ENCODE data around the gene ZBTB2.

The ZBTB2 gene, protein sequence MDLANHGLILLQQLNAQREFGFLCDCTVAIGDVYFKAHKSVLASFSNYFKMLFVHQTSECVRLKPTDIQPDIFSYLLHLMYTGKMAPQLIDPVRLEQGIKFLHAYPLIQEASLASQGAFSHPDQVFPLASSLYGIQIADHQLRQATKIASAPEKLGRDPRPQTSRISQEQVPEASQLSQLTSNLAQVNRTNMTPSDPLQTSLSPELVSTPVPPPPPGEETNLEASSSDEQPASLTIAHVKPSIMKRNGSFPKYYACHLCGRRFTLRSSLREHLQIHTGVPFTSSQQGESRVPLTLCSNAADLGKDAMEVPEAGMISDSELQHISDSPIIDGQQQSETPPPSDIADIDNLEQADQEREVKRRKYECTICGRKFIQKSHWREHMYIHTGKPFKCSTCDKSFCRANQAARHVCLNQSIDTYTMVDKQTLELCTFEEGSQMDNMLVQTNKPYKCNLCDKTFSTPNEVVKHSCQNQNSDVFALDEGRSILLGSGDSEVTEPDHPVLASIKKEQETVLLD

DNA sequence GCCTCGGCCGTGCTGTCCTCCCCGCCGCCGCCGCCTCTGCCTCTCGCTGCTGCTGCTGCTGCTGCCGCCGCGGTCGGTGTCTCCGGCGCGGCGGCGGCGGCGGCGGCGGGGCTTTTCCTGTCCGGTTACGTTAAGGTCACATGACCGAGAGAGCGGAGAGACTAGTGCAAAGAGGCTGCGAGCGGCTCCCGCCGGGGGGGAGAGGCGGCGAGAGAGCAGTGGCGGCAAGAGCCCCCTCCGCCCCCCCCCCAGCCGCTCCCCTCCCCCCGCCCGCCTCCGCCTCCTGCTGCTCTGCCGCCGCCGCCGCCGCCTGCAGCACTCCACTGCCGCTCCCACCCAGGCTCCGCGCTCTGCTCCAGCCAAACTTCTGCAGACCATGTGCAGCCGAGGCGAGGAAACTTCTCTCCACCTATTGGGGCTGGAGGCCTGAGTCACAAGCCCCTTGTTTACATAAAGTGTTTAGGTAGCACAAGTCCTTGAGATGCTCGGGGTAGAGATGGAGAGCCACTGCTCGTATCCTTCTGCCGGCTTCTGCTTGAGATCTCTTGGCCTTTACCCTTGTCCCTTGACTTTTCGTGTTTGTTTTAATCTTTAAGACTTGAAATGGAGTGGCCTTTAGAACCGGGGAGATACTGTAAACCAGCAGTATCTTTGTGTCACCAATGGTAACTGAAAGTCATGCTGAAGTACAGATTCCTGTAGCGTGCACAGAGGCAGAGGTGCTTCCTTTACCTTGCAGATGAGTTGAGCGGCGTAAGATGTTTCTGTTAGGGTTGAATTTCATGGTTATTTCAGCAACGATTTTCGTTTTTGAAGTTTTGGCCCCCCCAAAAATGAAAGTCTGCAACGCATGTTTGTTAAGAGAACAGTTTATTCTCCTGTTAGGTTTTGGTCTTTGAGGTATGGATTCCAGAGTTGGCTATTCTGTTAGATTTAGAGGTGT is at the start of gene ZBTB2:
TSS of gene ZBTB2 (minus strand) at position 89 of the 943 bp plus-strand sequence. CDS start 17,922 bp downstream, outside the sequence.
- DNase-seq (ENCODE audit: low read depth) = peak; percentile 42

DNA sequence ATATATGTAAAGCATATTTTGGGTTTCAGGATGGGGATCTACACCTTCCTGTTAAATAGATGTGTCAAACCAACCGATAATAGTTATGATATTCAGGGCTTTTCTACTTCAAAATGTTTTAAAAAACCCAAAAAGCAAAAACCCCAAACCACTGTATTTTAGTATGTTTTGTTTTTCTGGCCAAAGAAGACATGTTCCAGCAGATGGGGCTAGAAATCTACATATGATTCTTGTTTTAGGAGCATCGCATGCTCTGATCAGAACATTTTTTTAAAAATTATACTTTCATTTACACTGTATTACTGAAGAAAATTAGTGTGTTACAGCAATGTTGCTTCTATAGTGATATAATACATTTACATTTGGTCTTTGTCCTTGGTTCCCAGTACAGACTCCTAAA is 49.6 kb upstream of the ZBTB2 start:
- no peak for DNase-seq (ENCODE audit: low read depth)

DNA sequence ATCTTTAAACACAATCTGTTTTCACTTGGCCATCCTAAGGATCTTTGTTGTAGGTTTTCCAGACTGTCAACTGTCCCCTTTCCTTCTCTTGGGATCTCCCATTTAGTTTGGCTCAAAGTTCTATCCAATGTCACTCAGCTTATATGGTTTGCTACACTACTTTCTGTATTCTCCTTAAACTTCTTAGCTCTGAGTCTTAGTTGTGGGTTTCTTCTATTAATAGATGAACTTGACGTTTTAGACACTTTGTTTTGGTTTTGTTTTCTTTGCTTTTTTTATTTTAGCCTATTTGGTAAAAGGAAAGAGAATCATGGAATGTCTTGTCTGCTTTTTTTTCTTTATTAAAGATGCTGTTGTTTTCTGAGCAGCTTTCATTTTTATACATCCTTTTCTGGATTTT is 49.1 kb upstream of the ZBTB2 start:
- DNase-seq (ENCODE audit: low read depth) = no peak

DNA sequence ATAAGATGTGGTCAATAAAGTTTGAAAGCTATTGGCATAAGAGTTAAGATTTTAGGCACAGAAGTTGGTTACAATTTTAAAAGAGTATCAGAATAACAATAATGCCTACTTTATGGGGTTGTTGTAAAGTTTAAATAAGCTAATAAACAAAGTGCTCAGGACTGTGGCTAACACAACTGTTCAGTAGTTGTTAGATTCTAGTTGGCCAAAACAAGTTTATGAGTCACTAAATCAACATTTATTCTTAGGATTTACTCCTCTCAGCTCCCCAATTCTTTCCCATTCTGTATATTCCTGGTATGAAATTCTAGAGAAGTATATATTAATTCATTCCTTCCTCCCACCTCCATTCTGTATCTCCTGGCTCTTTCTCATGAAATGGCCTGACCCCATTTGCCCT is 46.0 kb upstream of the ZBTB2 start:
- DNase-seq (ENCODE audit: low read depth) = no peak

DNA sequence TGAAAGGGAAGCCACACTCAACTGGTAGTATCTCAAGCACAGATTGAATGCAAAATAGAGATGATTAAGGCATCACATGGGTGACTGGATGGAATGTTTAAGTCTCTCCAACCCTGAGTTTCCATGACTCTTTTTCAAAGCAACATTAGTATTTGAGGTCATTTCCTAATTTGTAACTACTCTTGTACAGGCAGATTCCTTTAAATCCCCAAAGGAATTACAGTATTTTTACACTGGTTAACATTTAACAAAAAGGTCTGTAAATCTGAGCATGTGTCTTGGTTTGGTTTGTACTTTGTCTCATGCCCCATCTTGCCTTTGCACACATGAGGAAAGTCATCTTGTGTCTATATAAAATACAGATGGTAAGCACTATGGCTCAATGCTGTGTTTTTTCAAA is 45.4 kb upstream of the ZBTB2 start:
- no peak for DNase-seq (ENCODE audit: low read depth)

DNA sequence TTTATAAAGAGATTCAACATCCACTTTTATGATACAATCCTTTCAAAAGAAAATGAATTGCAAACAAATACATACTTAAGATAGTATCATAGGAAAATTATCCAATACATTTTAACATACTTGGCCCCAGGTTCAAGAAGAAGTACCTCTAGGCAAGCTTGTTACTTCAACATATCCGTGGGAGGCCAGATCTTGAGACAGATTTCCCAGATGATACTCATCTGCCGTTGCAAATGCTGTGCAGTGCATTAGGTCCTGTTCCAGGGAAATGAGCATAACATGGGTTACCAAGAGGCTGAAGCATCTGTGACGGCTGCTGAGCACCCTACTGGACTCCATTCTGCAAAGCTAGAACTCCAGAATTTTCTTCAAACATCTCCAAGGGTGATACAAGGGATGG is 44.9 kb upstream of the ZBTB2 start:
- DNase-seq (ENCODE audit: low read depth) = no peak

DNA sequence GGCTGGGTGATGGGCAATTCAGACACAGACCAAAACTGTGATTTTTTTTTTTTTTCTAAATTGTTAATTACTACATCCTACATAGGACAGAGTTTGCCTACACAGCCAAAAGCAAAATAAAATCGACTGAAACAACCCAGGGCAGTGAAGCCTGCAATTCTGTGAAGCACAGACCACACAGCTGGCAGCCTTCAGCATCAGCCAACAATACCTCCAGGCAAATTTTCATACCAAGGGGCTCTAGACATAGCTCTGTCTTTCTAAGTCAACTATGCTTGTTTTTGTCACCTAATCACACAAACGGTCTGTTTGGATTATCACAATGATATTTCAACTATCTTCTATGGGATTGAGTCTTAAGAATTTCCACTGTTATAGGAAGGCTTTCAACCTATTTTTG is 43.0 kb upstream of the ZBTB2 start:
- DNase-seq (ENCODE audit: low read depth) = no peak

DNA sequence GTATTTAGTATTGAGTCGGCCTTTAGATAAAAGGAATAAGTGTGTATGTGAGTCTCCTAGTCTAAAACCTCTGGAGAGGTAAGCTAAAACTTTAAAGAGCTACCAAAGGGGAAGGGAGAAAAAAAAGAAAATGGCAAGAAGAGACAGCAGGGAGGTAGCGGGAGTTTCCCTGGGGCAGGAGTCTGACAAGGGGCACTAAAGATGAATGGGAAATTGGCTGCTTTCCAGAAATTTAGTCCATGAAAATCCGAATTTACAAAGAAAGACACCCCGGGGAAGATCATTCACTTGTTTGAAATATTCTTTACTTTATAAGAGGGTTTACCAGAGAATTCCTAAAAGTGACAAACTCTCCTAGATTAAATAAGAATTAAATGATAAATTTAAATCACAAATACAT is 41.3 kb upstream of the ZBTB2 start:
- no peak for DNase-seq (ENCODE audit: low read depth)

DNA sequence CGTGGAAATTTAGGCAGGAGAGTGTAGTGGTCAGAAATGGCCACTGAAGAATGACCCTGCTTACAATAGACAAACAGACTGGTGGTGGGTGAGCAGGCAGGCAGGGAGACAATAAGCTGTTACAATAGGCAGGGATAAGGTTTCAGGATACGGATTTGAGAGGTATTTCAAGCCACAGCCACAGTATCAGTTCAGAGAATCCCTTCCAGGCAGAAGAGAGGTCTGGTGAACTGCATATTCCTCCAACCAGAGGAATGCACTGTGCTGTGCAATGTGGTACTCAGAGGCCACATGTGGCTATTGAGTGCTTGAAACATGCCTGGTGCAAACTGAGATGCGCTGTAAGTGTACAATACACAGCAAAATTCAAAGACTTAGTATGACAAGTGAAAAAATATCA is 40.0 kb upstream of the ZBTB2 start:
- no peak for DNase-seq (ENCODE audit: low read depth)

DNA sequence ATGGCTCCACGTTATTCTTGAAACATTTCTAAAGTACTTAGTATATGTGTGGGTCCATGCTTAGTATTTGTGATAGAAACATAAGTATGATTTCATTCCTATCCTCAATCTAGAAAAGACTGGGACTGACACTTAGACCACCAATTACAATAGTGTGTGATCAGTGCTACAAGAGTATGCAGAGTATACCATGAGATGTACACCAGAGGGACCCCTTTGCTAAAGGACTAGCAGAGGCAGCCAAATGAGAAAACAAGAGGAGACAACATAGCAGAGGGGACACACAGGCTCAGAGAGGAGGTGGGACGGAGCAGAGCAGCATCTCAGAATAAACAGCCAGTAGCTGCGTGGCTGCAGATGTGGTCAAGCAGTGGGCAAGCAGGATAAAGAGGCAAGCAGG is 39.5 kb upstream of the ZBTB2 start:
- DNase-seq (ENCODE audit: low read depth) = no peak

DNA sequence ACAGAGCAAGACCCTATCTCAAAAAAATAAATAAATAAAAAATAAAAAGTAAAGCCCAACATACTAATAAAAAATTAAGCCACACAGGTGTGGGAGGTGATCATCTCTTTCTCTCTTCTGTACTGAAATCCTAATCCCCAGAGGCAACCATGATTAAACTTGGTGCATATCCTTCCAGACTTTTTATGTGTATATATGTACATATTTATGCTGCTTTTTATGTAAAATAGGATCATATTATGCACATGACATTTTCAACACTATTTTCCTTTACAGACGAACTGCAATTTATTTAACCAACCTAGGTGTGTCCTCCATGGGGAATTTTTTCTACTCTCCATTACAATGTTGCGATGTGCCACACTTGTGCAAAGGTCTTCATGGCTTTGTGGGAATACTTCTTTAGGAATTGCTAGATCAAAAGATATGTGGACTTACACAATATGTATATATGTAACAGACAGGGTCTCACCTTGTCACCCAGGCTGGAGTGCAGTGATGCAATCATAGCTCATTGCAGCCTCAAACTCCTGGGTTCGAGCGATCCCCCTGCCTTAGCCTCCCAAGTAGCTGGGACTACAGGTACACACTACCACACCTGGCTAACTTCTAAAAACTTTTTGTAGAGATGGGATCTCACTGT is 36.9 kb upstream of the ZBTB2 start:
- DNase-seq (ENCODE audit: low read depth) = no peak

DNA sequence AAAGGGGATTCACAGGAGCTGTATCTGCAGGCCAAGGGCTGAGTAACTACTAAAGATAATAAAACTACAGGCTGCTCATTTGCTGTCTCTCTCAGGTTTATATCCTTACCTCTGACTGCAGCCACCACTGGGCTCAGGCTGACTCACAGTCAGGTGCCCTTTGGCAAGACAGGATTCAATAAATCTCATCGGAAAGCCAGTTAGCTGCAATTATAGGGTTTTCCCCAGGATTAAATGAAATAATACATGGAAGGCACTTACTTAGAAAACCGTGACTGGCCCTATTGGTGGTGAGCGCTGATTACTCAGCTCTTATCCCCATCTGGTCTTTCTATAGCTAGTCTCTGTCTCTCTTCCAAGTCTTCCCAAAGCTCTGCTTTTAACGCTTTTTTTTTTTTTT is 34.2 kb upstream of the ZBTB2 start:
- DNase-seq (ENCODE audit: low read depth) = no peak

DNA sequence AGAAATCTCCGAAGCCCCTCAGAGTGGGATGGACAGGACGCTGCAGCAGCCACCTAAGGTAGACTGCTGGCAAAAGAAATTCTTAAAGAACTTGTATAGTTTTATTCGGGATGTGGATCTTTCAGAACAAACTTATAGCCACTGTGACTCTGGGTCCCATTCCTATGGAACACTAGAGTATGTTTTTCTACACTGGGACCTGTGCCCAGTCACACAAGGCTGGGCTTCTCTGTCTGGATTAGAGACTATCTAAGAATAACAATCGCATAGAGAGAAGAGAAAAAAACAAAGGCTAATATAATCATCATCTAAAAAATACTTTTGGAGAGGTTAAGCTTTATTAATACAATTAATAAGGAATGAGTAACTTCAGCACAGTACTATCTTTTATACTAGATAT is 31.6 kb upstream of the ZBTB2 start:
- DNase-seq (ENCODE audit: low read depth) = no peak

DNA sequence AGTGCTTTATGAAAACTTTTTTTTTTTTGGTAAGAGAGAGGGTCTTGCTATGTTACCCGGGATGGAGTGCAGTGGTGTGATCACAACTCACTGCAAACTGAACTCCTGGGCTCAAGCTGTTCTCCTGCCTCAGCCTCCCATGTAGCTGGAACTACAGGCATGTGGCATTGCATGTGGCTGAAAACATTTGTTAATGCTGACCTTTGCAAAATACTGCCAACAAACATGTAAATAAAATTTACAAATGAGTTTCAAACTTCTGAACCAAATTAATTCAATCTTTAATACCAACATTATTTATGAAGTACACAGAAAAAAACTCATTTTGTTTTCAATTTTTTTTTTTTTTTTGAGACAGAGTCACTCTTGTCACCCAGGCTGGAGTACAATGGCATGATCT is 26.1 kb upstream of the ZBTB2 start:
- DNase-seq (ENCODE audit: low read depth) = no peak

DNA sequence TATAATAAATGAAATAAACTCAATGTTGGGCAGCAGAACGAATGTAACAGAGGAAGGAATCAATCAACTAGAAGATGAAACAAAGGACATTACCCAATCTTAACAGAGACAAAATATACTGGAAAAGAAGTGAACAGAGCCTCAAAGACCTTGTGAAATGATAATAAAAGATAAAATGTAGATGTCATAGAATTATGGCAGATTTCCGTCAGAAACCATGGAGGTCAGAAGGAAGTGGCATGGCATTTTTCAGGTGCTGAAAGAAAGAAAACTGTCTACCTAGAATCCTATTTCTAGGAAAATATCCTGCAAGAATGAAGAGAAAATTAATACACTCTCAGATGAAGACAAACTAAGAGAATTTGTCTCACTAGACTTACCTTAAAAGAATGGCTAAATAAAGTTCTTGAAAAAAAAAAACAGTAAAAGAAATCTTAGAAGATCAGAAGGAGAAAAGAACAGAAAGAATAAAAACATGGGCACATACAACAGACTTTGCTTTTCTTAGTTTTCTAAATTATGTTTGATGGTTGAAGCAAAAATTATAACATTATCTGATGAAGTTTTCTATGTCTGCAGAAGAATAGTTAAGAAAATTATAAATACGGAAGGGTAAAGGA is 23.4 kb upstream of the ZBTB2 start:
- DNase-seq (ENCODE audit: low read depth) = no peak

DNA sequence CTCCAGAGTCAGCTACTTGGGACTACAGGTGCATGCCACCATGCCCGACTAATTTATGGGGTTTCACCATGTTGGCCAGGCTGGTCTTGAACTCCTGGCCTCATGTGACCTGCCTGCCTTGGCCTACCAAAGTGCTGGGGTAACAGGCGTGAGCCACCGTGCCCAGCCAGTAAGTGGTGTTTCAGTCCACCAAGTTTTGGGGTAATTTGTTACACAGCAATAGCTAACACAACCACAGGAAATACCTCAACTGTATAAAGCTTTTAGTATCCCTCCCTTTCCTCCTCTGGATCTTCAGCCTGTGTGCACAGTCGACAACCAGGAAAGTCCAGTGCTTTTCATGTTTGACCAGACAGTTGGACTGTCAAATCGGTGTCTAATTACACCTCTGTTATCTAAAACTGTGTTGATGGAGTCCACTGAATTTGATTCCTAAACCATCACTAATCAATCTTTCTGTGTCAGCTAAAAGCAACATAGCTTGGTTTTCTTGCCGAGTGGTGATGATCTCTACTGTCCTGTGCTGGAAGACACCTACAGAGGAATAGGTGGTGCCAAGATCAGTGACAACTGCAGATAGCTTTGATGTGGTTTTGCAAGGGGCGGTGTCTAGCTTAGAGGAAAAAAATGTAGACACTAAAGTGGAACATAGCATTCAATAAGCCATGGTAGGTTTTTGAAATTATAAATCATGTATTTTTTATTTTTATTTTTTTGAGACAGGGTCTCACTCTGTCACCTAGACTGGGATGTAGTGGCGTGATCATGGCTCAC is 22.2 kb upstream of the ZBTB2 start:
- DNase-seq (ENCODE audit: low read depth) = peak; percentile 47

DNA sequence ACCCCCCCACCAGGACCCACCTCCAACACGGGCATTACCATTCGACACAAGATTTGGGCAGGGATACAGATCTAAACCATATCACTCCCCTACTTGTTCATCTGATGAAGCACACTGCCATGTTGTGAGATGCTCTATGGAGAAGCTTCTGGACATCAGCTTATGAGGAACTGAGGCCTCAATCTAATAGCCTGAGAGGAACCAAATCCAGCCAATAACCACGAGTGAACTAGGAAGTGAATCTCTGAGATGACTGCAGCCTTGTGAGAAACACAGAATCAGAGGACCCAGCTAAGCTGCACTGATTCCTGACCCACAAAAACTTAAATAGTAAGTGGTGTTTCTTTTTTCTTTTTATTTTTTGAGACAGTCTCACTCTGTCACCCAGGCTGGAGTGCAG is 21.6 kb upstream of the ZBTB2 start:
- no peak for DNase-seq (ENCODE audit: low read depth)

DNA sequence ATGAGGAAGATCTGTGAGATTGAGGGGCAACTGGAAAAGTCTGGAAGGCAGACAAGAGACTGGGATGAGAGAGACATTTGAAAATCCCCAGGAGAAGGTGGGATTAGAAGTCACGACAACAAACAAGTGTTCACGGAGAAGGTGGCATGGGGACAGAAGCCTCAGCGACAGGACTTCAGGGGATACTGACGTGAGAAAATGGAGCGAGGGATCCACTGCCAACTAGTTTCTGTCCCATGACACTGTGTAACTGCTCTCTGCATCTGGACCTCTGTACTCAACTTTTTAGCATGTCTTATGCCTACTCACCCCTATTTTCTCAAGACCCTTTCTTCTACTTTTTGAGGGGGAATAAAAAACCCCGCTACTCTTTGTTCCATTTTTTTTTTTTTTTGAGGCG is 18.3 kb upstream of the ZBTB2 start:
- DNase-seq (ENCODE audit: low read depth) = no peak

DNA sequence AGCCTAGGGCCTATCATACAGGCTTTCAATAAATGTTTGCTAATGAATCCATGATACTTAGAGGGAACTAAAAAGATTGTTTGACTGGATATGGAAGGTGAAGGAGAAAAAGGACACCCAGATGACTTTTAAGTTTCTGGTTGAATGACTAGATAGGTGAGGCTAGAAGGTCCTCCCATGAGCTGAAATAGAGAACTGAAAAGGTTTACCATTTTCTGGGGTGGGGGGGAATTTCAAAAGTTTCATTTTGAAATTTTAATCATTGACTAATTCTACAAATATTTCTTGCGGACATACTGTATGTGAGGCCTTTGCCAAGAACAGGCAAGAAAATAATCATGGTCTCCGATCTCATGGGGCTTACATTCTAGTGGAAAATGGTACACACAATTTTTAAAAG is 17.9 kb upstream of the ZBTB2 start:
- no peak for DNase-seq (ENCODE audit: low read depth)

DNA sequence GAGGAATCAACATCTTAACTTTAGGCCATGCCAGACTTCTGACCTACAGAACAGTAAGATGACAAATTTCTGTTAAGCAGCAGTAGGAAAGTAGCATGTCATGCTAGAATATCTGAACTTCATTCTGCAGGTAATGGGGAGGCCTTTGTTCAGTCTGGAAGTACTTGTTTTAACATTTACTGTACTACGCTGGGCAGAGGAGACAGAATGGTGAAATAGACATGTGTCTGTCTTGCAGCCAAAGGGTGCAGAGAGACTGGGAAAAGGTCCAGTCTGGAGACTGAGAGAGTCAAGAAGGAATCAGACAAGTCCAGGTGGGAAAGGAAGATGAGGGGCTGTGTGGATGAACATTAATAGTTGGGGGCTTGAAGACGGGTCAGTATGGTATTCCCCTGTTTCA is 17.5 kb upstream of the ZBTB2 start:
- no peak for DNase-seq (ENCODE audit: low read depth)

DNA sequence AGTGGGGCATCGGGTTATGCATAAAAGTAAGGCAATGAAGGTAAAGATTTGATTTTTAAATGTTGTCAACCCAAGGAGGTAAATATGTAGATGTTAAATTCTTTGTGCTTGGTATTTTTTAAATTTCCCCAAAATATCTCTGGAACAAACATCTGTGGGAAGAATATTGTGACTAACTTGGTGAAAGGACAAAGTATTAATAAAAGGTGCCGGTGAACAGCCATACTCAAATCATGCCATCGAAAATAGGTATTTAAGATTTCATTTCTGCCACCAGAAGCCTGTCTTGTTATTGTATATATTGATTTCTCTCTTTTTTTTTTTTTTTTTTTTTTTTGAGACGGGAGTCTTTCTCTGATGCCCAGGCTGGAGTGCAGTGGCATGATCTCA is 12.6 kb upstream of the ZBTB2 start:
- DNase-seq (ENCODE audit: low read depth) = no peak
